Gastrocnemius medialis (tissue), 4 donors: ENCODE results near the gene ALPI.

ENCODE experiments used
- POLR2A ChIP-seq, 2 donors: fragments of 450-650 bp; IDR thresholded peaks; one replicate each; pipeline ENCODE4 v1.6.1; 2017; ENCODE audit warnings: antibody characterized with exemption in 2 of 2, mild to moderate bottlenecking in 2 of 2, moderate library complexity in 2 of 2
- TF ChIP-seq, protein P1 (sequence below), 5 experiments: fragments of 450-650 bp in 3 of 5; fragments of 200-600 bp in 2 of 5; sonication (generic) in 2 of 5; IDR thresholded peaks in 4 of 5; conservative IDR thresholded peaks in 1 of 5; 1 replicate in 4 of 5; 2 replicates in 1 of 5; pipeline ENCODE4 v1.5.1; 2016 to 2019; ENCODE audit warnings: antibody characterized with exemption in 5 of 5, mild to moderate bottlenecking in 3 of 5, moderate library complexity in 3 of 5

DNA sequence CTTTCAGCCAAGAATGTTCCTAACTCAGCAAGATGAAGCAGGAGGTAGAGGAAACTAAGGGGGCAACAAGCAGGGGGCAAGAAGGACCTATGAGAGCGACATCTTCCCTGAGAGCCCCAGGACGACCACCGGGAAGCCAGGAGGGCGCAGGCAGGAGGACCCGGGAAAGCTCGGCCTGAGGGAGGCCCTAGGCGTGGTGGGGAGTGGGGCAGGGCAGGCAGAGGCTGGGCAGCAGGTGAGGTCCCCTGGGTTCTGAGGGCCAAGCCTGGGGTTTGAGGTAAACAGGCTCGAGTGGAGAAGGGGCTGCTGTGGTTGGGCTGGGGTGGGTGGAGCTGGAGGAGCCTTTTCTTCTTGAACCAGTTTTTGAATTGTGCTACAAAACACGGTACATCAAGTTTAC is 1.3 kb upstream of the ALPI start:
- no peak for TF ChIP-seq POLR2A (IDR thresholded peaks at IDR 0.05)
- TF ChIP-seq, protein P1, sequence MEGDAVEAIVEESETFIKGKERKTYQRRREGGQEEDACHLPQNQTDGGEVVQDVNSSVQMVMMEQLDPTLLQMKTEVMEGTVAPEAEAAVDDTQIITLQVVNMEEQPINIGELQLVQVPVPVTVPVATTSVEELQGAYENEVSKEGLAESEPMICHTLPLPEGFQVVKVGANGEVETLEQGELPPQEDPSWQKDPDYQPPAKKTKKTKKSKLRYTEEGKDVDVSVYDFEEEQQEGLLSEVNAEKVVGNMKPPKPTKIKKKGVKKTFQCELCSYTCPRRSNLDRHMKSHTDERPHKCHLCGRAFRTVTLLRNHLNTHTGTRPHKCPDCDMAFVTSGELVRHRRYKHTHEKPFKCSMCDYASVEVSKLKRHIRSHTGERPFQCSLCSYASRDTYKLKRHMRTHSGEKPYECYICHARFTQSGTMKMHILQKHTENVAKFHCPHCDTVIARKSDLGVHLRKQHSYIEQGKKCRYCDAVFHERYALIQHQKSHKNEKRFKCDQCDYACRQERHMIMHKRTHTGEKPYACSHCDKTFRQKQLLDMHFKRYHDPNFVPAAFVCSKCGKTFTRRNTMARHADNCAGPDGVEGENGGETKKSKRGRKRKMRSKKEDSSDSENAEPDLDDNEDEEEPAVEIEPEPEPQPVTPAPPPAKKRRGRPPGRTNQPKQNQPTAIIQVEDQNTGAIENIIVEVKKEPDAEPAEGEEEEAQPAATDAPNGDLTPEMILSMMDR (IDR thresholded peaks at IDR 0.05 in 4 of 5, conservative IDR thresholded peaks at IDR 0.05 in 1 of 5): no peak
